ENCODE results near the gene GJA8. TPM values are rescaled to one million over a fixed set of nuclear protein-coding genes. Genes with fewer than 3 reads are reported as not detected.

Gene GJA8
- total RNA-seq, 1 experiment from 2014 or later, result not detected

GRCh38 chr1:147897789-147898188 lies 4.8 kb upstream of the GJA8 start:
- no peaks in the 10 kb centered on the region for H3K9me3 ChIP-seq (ENCODE audit: low read depth, low read length, poor library complexity, severe bottlenecking)

GRCh38 chr1:147904726-147905125 lies 2.1 kb downstream of the GJA8 start:
- H3K4me1 ChIP-seq (ENCODE audit: insufficient read depth, low read length, poor library complexity, severe bottlenecking), result no peaks in the 10 kb centered on the region
- no peak for DNase-seq (ENCODE audit: low spot score)
- H3K9me3 ChIP-seq (ENCODE audit: low read depth, low read length, poor library complexity, severe bottlenecking), result no peaks in the 10 kb centered on the region
- no TSS peak for BruUV-seq (replicated peaks)
- TF ChIP-seq EZH2 (IDR thresholded peaks at IDR 0.05; ENCODE audit: borderline replicate concordance, low read depth, low read length, poor library complexity, severe bottlenecking) (no peak), CTCF (conservative IDR thresholded peaks at IDR 0.05; ENCODE audit: low read depth, low read length) (no peak)
- H3K27me3 ChIP-seq (replicated peaks; ENCODE audit: insufficient read depth, low read depth, low read length, poor library complexity), result no peaks in the 10 kb centered on the region
- ChIA-PET CTCF (no interaction called here), POLR2A (ENCODE audit: low non-redundant PET) (no interaction called here)
- H3K4me3 ChIP-seq (ENCODE audit: low read depth, low read length, poor library complexity, severe bottlenecking), result no peak overlapping the region
- H3K36me3 ChIP-seq (ENCODE audit: insufficient read depth, low read length, poor library complexity, severe bottlenecking), result no peaks in the 10 kb centered on the region
- no peak overlapping the region for H3K27ac ChIP-seq (ENCODE audit: low read depth, low read length, poor library complexity, severe bottlenecking)
- intact Hi-C loops (cut with micrococcal nuclease; ENCODE audit: unreplicated experiment), result no loop called here

More at GRCh38 chr1:147897789-147898188, 4.8 kb upstream of the GJA8 start:
- no TSS peak for BruUV-seq (replicated peaks)
- no peak for DNase-seq (ENCODE audit: low spot score)
- TF ChIP-seq CTCF (conservative IDR thresholded peaks at IDR 0.05; ENCODE audit: low read depth, low read length) (no peak), EZH2 (IDR thresholded peaks at IDR 0.05; ENCODE audit: borderline replicate concordance, low read depth, low read length, poor library complexity, severe bottlenecking) (no peak)
- intact Hi-C loops (cut with micrococcal nuclease; ENCODE audit: unreplicated experiment), result no loop called here
- POLR2A ChIA-PET (ENCODE audit: low non-redundant PET), result no interaction called here
- H3K4me1 ChIP-seq (ENCODE audit: insufficient read depth, low read length, poor library complexity, severe bottlenecking), result no peaks in the 10 kb centered on the region
- H3K27ac ChIP-seq (ENCODE audit: low read depth, low read length, poor library complexity, severe bottlenecking), result no peak overlapping the region
- H3K36me3 ChIP-seq (ENCODE audit: insufficient read depth, low read length, poor library complexity, severe bottlenecking), result no peaks in the 10 kb centered on the region
- H3K27me3 ChIP-seq (replicated peaks; ENCODE audit: insufficient read depth, low read depth, low read length, poor library complexity), result no peaks in the 10 kb centered on the region
- CTCF ChIA-PET, result no interaction called here
- no peak overlapping the region for H3K4me3 ChIP-seq (ENCODE audit: low read depth, low read length, poor library complexity, severe bottlenecking)

GRCh38 chr1:147907786-147908509 lies 5.4 kb downstream of the GJA8 start:
- ChIA-PET POLR2A (ENCODE audit: low non-redundant PET) (no interaction called here), CTCF (no interaction called here)
- H3K27ac ChIP-seq (ENCODE audit: low read depth, low read length, poor library complexity, severe bottlenecking), result no peak overlapping the region
- BruUV-seq (replicated peaks), result no TSS peak
- no peak overlapping the region for H3K4me3 ChIP-seq (ENCODE audit: low read depth, low read length, poor library complexity, severe bottlenecking)
- no peaks in the 10 kb centered on the region for H3K27me3 ChIP-seq (replicated peaks; ENCODE audit: insufficient read depth, low read depth, low read length, poor library complexity)
- no peak for TF ChIP-seq CTCF (conservative IDR thresholded peaks at IDR 0.05; ENCODE audit: low read depth, low read length)
- no peak for TF ChIP-seq EZH2 (IDR thresholded peaks at IDR 0.05; ENCODE audit: borderline replicate concordance, low read depth, low read length, poor library complexity, severe bottlenecking)
- DNase-seq (ENCODE audit: low spot score), result no peak
- H3K9me3 ChIP-seq (ENCODE audit: low read depth, low read length, poor library complexity, severe bottlenecking), result no peaks in the 10 kb centered on the region
- H3K36me3 ChIP-seq (ENCODE audit: insufficient read depth, low read length, poor library complexity, severe bottlenecking), result no peaks in the 10 kb centered on the region
- intact Hi-C loops (cut with micrococcal nuclease; ENCODE audit: unreplicated experiment), result no loop called here
- H3K4me1 ChIP-seq (ENCODE audit: insufficient read depth, low read length, poor library complexity, severe bottlenecking), result no peaks in the 10 kb centered on the region
